ENCODE measurements around the gene CERT1. TPM values are rescaled to one million over a fixed set of nuclear protein-coding genes. Genes with fewer than 3 reads are reported as not detected.

CERT1 gene
- total RNA-seq, 5 donors from 2014 or later (not counting 1 experiment from before 2014, with no cell fraction given) = 35.7 to 39.4 (median 38.0) TPM

DNA sequence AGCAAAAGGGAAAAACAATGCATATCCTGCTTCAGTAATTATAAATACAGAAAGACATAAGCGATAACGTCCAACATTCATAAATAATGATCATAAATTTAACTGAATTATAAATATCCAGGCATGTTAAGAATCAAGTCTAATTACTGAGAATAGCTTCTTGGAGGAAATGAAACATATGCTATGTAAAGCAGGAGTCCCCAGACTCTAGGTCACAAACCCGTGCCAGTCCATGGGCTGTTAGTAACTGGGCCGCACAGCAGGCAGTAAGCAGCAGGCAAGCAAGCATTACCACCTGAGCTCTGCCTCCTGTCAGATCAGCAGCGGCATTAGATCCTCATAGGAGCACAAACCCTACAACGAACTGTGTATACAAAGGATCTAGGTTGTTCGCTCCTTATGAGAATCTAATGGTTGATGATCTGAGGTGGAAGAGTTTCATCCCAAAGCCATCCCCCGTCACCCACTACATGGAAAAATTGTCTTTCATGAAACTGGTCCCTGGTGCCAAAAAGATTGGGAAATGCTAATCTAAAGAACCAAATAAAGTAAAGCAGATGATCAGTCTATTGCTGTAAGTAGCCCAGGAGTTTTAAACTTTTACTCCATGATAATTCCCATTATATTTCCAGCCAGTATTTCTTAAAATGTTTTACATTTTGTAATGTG lies 50.4 kb downstream of the CERT1 start:
- H3K4me3 Mint-ChIP-seq = no peak overlapping the region
- no peak overlapping the region for H3K27ac ChIP-seq (ENCODE audit: low read length)
- H3K27me3 Mint-ChIP-seq = no peaks in the 10 kb centered on the region
- no peak overlapping the region for H3K27ac Mint-ChIP-seq
- no peaks in the 10 kb centered on the region for H3K27me3 ChIP-seq (replicated peaks in 1 of 2; ENCODE audit: control insufficient read depth in 2 of 2, extremely low read depth in 1 of 2, insufficient read depth in 2 of 2, low read length in 1 of 2)
- ChIA-PET POLR2A (no interaction called here), CTCF (interaction anchor here (0.7 kb wide), 2 partner anchors 13 to 167 kb away, joined by 6 read pairs; no protein-coding TSS in a partner anchor)
- no CpG with 5 or more reads among the region's 8 CpGs for WGBS (ENCODE audit: insufficient coverage)
- H3K9me3 Mint-ChIP-seq = no peaks in the 10 kb centered on the region
- peaks cover 2 to 6% of the 10 kb centered on the region in 2 experiments for H3K4me1 ChIP-seq (ENCODE audit: control insufficient read depth in 1 of 2, extremely low read depth in 1 of 2, insufficient read depth in 2 of 2, low read length in 2 of 2)
- H3K36me3 ChIP-seq (ENCODE audit: control insufficient read depth in 2 of 2, extremely low read depth in 1 of 2, insufficient read depth in 1 of 2, low read length in 1 of 2) = peaks cover 0 to 5% of the 10 kb centered on the region in 2 donors
- peaks cover 43% of the 10 kb centered on the region for H3K36me3 Mint-ChIP-seq
- H3K4me3 ChIP-seq (ENCODE audit: control insufficient read depth in 1 of 2, extremely low read depth in 1 of 2, low read length in 1 of 2) = no peak overlapping the region
- H3K4me1 Mint-ChIP-seq = peaks cover 46 to 48% (median 47%) of the 10 kb centered on the region in 3 donors
- ATAC-seq (replicated peaks in 1 of 4) (no peak), DNase-seq (no peak)
- H3K9me3 ChIP-seq = no peaks in the 10 kb centered on the region

DNA sequence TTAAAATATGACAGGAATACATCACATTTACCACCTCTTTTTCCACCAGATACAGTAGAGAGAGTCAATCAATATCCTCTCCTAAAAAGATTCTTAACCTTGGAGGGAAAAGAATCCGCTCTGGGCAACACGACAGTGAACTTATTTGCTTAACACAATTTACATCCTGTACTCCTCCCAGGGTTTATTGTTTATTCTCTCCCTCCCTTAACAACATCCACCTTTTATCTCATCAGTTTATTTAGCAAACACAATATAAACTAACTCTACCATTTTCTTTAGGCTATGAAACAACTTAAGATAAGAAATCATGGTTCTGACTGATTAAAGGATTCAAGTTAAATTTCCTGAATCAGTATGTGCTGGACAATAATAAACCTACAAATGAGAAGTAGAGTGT lies 50.9 kb downstream of the CERT1 start:
- ChIA-PET CTCF (no interaction called here), POLR2A (no interaction called here)
- Histone ChIP-seq H3K36me3 (ENCODE audit: control insufficient read depth in 2 of 2, extremely low read depth in 1 of 2, insufficient read depth in 1 of 2, low read length in 1 of 2) (peaks cover 0 to 5% of the 10 kb centered on the region in 2 donors), H3K27ac (ENCODE audit: low read length) (no peak overlapping the region), H3K9me3 (no peaks in the 10 kb centered on the region), H3K27me3 (replicated peaks in 1 of 2; ENCODE audit: control insufficient read depth in 2 of 2, extremely low read depth in 1 of 2, insufficient read depth in 2 of 2, low read length in 1 of 2) (no peaks in the 10 kb centered on the region), H3K4me3 (ENCODE audit: control insufficient read depth in 1 of 2, extremely low read depth in 1 of 2, low read length in 1 of 2) (no peak overlapping the region), H3K4me1 (ENCODE audit: control insufficient read depth in 1 of 2, extremely low read depth in 1 of 2, insufficient read depth in 2 of 2, low read length in 2 of 2) (peaks cover 0 to 5% of the 10 kb centered on the region in 2 experiments)
- peaks cover 47% of the 10 kb centered on the region for H3K36me3 Mint-ChIP-seq
- no peak for ATAC-seq (replicated peaks in 1 of 4)
- H3K4me1 Mint-ChIP-seq = peaks cover 41 to 42% (median 41%) of the 10 kb centered on the region in 3 donors
- WGBS (ENCODE audit: insufficient coverage) = no CpG with 5 or more reads among the region's 2 CpGs
- H3K9me3 Mint-ChIP-seq = no peaks in the 10 kb centered on the region
- DNase-seq = no peak
- H3K27ac Mint-ChIP-seq = no peak overlapping the region
- no peaks in the 10 kb centered on the region for H3K27me3 Mint-ChIP-seq
- H3K4me3 Mint-ChIP-seq = no peak overlapping the region

DNA sequence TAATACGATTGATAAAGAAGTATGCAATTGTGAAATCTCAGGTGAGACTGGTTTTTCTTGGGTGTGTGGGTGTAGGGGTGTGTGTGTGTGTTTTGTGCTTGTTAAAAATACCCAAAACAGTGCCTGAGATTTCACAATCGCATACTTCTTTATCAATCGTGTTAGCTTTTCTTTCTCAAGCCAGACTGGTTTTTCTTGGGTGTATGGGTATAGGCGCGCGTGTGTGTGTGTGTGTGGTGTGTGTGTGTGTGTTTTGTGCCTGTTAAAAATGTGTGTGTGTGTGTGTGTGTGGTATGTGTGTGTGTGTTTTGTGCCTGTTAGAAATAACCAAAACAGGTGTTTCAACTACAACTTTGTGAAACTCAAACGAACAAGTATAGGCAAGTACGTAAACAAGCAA lies 53.7 kb downstream of the CERT1 start:
- Mint-ChIP-seq H3K4me1 (peaks cover 17 to 25% (median 22%) of the 10 kb centered on the region in 3 donors), H3K36me3 (peaks cover 58% of the 10 kb centered on the region), H3K27me3 (no peaks in the 10 kb centered on the region), H3K27ac (no peak overlapping the region), H3K9me3 (no peaks in the 10 kb centered on the region), H3K4me3 (no peak overlapping the region)
- H3K4me1 ChIP-seq (ENCODE audit: control insufficient read depth in 1 of 2, extremely low read depth in 1 of 2, insufficient read depth in 2 of 2, low read length in 2 of 2) = no peaks in the 10 kb centered on the region
- no peak for DNase-seq
- no CpG with 5 or more reads among the region's 8 CpGs for WGBS (ENCODE audit: insufficient coverage)
- CTCF ChIA-PET = no interaction called here
- ATAC-seq (replicated peaks in 1 of 4) = no peak
- peaks cover 0 to 8% of the 10 kb centered on the region in 2 donors for H3K36me3 ChIP-seq (ENCODE audit: control insufficient read depth in 2 of 2, extremely low read depth in 1 of 2, insufficient read depth in 1 of 2, low read length in 1 of 2)
- H3K4me3 ChIP-seq (ENCODE audit: control insufficient read depth in 1 of 2, extremely low read depth in 1 of 2, low read length in 1 of 2) = no peak overlapping the region
- no peaks in the 10 kb centered on the region for H3K9me3 ChIP-seq
- no peak overlapping the region for H3K27ac ChIP-seq (ENCODE audit: low read length)
- POLR2A ChIA-PET = no interaction called here
- no peaks in the 10 kb centered on the region for H3K27me3 ChIP-seq (replicated peaks in 1 of 2; ENCODE audit: control insufficient read depth in 2 of 2, extremely low read depth in 1 of 2, insufficient read depth in 2 of 2, low read length in 1 of 2)

DNA sequence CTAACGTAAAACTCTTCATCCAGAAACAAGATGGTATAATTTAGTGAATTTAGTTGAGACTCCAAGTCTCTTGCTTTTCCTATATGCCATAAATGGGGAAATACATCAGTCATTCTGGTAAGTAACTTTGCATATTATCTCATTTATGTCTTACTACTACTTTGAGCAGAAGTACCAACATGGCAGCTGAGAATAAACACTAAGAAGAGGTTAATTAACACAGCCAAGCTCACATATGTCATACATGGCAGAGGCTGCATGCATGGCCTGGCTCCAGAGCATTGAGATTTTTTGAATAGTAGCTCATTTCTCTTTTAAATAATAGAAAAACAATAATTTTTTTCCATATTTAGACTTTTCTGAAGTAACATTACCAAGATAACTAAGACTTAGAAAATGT lies 54.3 kb downstream of the CERT1 start:
- H3K4me1 Mint-ChIP-seq = peaks cover 13 to 21% (median 20%) of the 10 kb centered on the region in 3 donors
- no peaks in the 10 kb centered on the region for H3K27me3 Mint-ChIP-seq
- no peak overlapping the region for H3K27ac Mint-ChIP-seq
- no peak for ATAC-seq (replicated peaks in 1 of 4)
- H3K9me3 Mint-ChIP-seq = no peaks in the 10 kb centered on the region
- H3K9me3 ChIP-seq = no peaks in the 10 kb centered on the region
- no peak for DNase-seq
- H3K36me3 Mint-ChIP-seq = peaks cover 56% of the 10 kb centered on the region
- no peak overlapping the region for H3K4me3 ChIP-seq (ENCODE audit: control insufficient read depth in 1 of 2, extremely low read depth in 1 of 2, low read length in 1 of 2)
- CTCF ChIA-PET = no interaction called here
- H3K4me1 ChIP-seq (ENCODE audit: control insufficient read depth in 1 of 2, extremely low read depth in 1 of 2, insufficient read depth in 2 of 2, low read length in 2 of 2) = no peaks in the 10 kb centered on the region
- no CpG with 5 or more reads among the region's 1 CpG for WGBS (ENCODE audit: insufficient coverage)
- POLR2A ChIA-PET = no interaction called here
- no peak overlapping the region for H3K27ac ChIP-seq (ENCODE audit: low read length)
- H3K27me3 ChIP-seq (replicated peaks in 1 of 2; ENCODE audit: control insufficient read depth in 2 of 2, extremely low read depth in 1 of 2, insufficient read depth in 2 of 2, low read length in 1 of 2) = no peaks in the 10 kb centered on the region
- peaks cover 0 to 8% of the 10 kb centered on the region in 2 donors for H3K36me3 ChIP-seq (ENCODE audit: control insufficient read depth in 2 of 2, extremely low read depth in 1 of 2, insufficient read depth in 1 of 2, low read length in 1 of 2)
- H3K4me3 Mint-ChIP-seq = no peak overlapping the region

DNA sequence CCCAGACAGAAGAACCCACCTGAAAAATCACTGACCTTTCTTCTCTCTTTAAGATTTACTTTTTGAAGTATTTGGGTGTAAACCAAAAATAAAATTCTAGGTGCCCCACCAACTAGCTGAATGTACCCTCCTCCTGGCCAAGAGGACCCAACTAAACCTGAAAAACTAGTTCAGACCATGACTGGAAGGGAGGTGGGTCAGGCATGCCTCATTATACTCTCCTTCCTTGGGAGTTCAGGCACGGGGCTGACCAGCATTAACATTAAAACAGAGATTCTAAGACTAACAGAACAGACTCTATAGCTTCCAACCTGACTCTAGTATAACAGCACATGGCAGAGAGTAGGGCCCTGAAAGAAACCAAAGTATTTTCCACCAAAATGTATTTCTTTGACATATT lies 61.4 kb downstream of the CERT1 start:
- DNase-seq = no peak
- H3K9me3 ChIP-seq = peaks cover 3% of the 10 kb centered on the region
- peaks cover 0 to 12% (median 5%) of the 10 kb centered on the region in 3 donors for H3K4me1 Mint-ChIP-seq
- peaks cover 2 to 7% of the 10 kb centered on the region in 2 donors for H3K36me3 ChIP-seq (ENCODE audit: control insufficient read depth in 2 of 2, extremely low read depth in 1 of 2, insufficient read depth in 1 of 2, low read length in 1 of 2)
- H3K27me3 Mint-ChIP-seq = no peaks in the 10 kb centered on the region
- no peak overlapping the region for H3K4me3 Mint-ChIP-seq
- H3K27me3 ChIP-seq (replicated peaks in 1 of 2; ENCODE audit: control insufficient read depth in 2 of 2, extremely low read depth in 1 of 2, insufficient read depth in 2 of 2, low read length in 1 of 2) = no peaks in the 10 kb centered on the region
- no peak for ATAC-seq (replicated peaks in 1 of 4)
- H3K9me3 Mint-ChIP-seq = peaks cover 7 to 12% (median 8%) of the 10 kb centered on the region in 3 donors
- CTCF ChIA-PET = no interaction called here
- H3K27ac Mint-ChIP-seq = no peak overlapping the region
- no peaks in the 10 kb centered on the region for H3K4me1 ChIP-seq (ENCODE audit: control insufficient read depth in 1 of 2, extremely low read depth in 1 of 2, insufficient read depth in 2 of 2, low read length in 2 of 2)
- no peak overlapping the region for H3K4me3 ChIP-seq (ENCODE audit: control insufficient read depth in 1 of 2, extremely low read depth in 1 of 2, low read length in 1 of 2)
- no CpG with 5 or more reads among the region's 1 CpG for WGBS (ENCODE audit: insufficient coverage)
- H3K36me3 Mint-ChIP-seq = peaks cover 77% of the 10 kb centered on the region
- H3K27ac ChIP-seq (ENCODE audit: low read length) = no peak overlapping the region
- POLR2A ChIA-PET = no interaction called here

DNA sequence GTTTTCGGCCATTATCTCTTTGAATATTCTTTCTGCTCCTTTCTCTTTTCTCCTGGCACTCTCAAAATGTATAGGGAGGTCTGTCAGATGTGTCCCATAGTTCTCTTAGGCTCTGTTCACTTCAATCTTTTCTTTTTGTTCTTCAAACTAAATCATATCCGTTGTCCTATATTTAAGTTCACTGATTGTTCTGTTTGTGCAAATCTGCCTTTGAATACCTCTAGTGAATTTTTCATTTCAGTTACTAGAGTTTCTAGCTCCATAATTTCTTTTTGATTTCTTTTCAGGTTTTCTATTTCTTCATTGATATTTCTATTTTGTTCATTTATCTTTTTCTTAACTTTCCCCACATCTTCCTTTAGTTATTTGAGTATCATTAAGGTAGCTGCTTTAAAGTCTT lies 65.4 kb downstream of the CERT1 start:
- ATAC-seq (replicated peaks in 1 of 4) (no peak), DNase-seq (no peak)
- Mint-ChIP-seq H3K36me3 (peaks cover 73% of the 10 kb centered on the region), H3K9me3 (peaks cover 20 to 27% (median 22%) of the 10 kb centered on the region in 3 donors), H3K4me1 (peaks cover 0 to 10% (median 4%) of the 10 kb centered on the region in 3 donors), H3K27me3 (no peaks in the 10 kb centered on the region), H3K4me3 (no peak overlapping the region), H3K27ac (no peak overlapping the region)
- ChIA-PET CTCF (no interaction called here), POLR2A (interaction anchor here in 1 of 2 donors (0.7 kb wide), 1 partner anchor 29 kb away, joined by 3 read pairs; no protein-coding TSS in a partner anchor)
- peaks cover 8% of the 10 kb centered on the region for H3K9me3 ChIP-seq
- no peak overlapping the region for H3K4me3 ChIP-seq (ENCODE audit: control insufficient read depth in 1 of 2, extremely low read depth in 1 of 2, low read length in 1 of 2)
- peaks cover 2 to 4% of the 10 kb centered on the region in 2 donors for H3K36me3 ChIP-seq (ENCODE audit: control insufficient read depth in 2 of 2, extremely low read depth in 1 of 2, insufficient read depth in 1 of 2, low read length in 1 of 2)
- no CpG with 5 or more reads among the region's 2 CpGs for WGBS (ENCODE audit: insufficient coverage)
- no peaks in the 10 kb centered on the region for H3K27me3 ChIP-seq (replicated peaks in 1 of 2; ENCODE audit: control insufficient read depth in 2 of 2, extremely low read depth in 1 of 2, insufficient read depth in 2 of 2, low read length in 1 of 2)
- no peaks in the 10 kb centered on the region for H3K4me1 ChIP-seq (ENCODE audit: control insufficient read depth in 1 of 2, extremely low read depth in 1 of 2, insufficient read depth in 2 of 2, low read length in 2 of 2)
- H3K27ac ChIP-seq (ENCODE audit: low read length) = no peak overlapping the region
